Stimulated activated CD4-positive, alpha-beta T cell treated with anti-CD3 and anti-CD28 coated beads, Interleukin-15, amount 100 ng/mL, for 24 hours (primary cell): Measurements from ENCODE around the gene UGT1A9.
A peak's percentile ranks its signal among the peaks of the same experiment; 100 is the strongest.
"Not testable (repeated sequence)": the region's sequence is repeated elsewhere in the genome, so short reads cannot be mapped to it uniquely, and the experiment has no call there.

Experiments
- DNase-seq: peaks from one replicate; pipeline ENCODE4 v3.0.0-alpha.2; 2020

The UGT1A9 gene

GRCh38 chr2:233681521-233682099 lies 9.9 kb downstream of the UGT1A9 start, which contains the start of gene UGT1A7:
Gene UGT1A7 (plus strand): TSS chr2:233681901. CDS start chr2:233681938, 37 bp downstream.
- DNase-seq, result no peak

- DNase-seq, result no peak
Measured at GRCh38 chr2:233684640-233685039, 12.9 kb downstream of the UGT1A9 start.

GRCh38 chr2:233686928-233687327 lies 15.2 kb downstream of the UGT1A9 start:
- no peak for DNase-seq

GRCh38 chr2:233688341-233688740 lies 16.6 kb downstream of the UGT1A9 start:
- no peak for DNase-seq

GRCh38 chr2:233689031-233689430 lies 17.3 kb downstream of the UGT1A9 start:
- DNase-seq, result no peak

- DNase-seq, result no peak
Measured at GRCh38 chr2:233689501-233689900, 17.8 kb downstream of the UGT1A9 start.

- DNase-seq, result no peak
Measured at GRCh38 chr2:233690444-233690843, 18.7 kb downstream of the UGT1A9 start.

GRCh38 chr2:233691443-233692433 lies 20.0 kb downstream of the UGT1A9 start:
- DNase-seq, result no peak

GRCh38 chr2:233692648-233693047 lies 20.9 kb downstream of the UGT1A9 start, which contains the start of gene UGT1A6:
Gene UGT1A6 (plus strand): TSS chr2:233692890. CDS start chr2:233693005, 115 bp downstream.
- DNase-seq, result no peak

- DNase-seq, result no peak
Measured at GRCh38 chr2:233693963-233694362, 22.3 kb downstream of the UGT1A9 start.

- DNase-seq, result no peak
Measured at GRCh38 chr2:233698740-233699139, 27.0 kb downstream of the UGT1A9 start.

- DNase-seq, result no peak
Measured at GRCh38 chr2:233699424-233700027, 27.8 kb downstream of the UGT1A9 start.

GRCh38 chr2:233700028-233700635 lies 28.4 kb downstream of the UGT1A9 start:
- no peak for DNase-seq

GRCh38 chr2:233700842-233701241 lies 29.1 kb downstream of the UGT1A9 start:
- not testable (repeated sequence) for DNase-seq

- DNase-seq, result no peak
Measured at GRCh38 chr2:233702238-233702637, 30.5 kb downstream of the UGT1A9 start.

GRCh38 chr2:233705911-233706506 lies 34.3 kb downstream of the UGT1A9 start:
- DNase-seq, result no peak

GRCh38 chr2:233706720-233707119 lies 35.0 kb downstream of the UGT1A9 start:
- no peak for DNase-seq

GRCh38 chr2:233707940-233708644 lies 36.4 kb downstream of the UGT1A9 start:
- DNase-seq, result no peak

GRCh38 chr2:233708942-233709341 lies 37.2 kb downstream of the UGT1A9 start:
- DNase-seq, result no peak

- DNase-seq, result peak; percentile 82
Measured at GRCh38 chr2:233711312-233712008, 39.8 kb downstream of the UGT1A9 start.

- DNase-seq, result no peak
Measured at GRCh38 chr2:233712611-233713261, 41.0 kb downstream of the UGT1A9 start, which contains the start of gene UGT1A5. Gene UGT1A5 (plus strand): TSS chr2:233712907. CDS start chr2:233712992, 85 bp downstream.
